GM04503 (cell line): ENCODE measurements around the gene SPDYE1.
A peak's percentile ranks its signal among the peaks of the same experiment; 100 is the strongest.

Experiments used
- DNase-seq: peaks from one replicate; pipeline ENCODE4 v3.0.0-alpha.2; 2012; ENCODE audit warnings: low read depth

SPDYE1 gene

DNA sequence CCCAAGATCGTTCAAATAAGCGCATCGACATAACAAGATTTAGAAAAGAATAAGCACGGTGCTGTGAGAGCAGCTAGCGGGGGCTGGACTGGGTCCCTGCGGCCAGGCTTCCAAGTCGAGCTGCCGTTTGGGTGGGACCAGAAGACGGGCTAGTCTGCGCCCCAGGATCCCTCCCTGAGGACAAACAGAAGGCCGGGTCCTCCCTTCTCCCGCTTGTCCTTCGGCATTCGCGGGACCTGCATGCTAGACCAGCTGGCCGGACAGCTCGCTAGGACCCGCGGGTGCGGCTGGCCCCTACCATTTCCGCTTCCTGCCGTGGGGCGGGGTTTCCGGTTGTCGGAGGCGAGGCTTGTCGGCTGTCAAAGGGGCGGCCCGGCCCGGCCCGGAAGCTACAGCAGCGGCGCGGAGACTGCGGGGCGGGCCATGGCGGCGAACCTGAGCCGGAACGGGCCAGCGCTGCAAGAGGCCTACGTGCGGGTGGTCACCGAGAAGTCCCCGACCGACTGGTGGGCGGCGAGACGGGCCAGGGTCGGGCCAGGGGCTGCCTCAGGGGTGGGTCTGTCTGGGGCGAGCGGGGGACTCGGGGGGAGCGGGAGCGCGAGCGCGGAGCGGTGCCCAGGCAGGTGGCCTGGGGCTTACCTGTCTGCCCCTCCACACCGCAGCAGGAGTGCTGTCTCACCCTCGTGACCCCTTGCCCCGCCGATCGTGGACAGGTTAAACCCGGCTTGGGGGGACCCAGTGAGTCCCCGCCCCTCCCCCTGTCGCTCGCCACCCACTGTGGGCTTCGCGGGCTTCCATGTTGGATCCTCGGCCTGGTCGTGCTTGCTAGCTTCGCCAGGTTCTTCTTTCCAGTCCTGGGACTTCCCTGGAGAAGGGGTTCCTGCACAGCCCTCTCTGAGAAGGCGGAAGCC lies 46.9 kb downstream of the SPDYE1 start, which contains the start of gene DBNL:
Gene DBNL, plus strand, starts transcription at position 388 of the 911 bp plus-strand sequence. Its CDS starts 36 bp downstream, at position 424.
- DNase-seq, result peak; percentile 30

DNA sequence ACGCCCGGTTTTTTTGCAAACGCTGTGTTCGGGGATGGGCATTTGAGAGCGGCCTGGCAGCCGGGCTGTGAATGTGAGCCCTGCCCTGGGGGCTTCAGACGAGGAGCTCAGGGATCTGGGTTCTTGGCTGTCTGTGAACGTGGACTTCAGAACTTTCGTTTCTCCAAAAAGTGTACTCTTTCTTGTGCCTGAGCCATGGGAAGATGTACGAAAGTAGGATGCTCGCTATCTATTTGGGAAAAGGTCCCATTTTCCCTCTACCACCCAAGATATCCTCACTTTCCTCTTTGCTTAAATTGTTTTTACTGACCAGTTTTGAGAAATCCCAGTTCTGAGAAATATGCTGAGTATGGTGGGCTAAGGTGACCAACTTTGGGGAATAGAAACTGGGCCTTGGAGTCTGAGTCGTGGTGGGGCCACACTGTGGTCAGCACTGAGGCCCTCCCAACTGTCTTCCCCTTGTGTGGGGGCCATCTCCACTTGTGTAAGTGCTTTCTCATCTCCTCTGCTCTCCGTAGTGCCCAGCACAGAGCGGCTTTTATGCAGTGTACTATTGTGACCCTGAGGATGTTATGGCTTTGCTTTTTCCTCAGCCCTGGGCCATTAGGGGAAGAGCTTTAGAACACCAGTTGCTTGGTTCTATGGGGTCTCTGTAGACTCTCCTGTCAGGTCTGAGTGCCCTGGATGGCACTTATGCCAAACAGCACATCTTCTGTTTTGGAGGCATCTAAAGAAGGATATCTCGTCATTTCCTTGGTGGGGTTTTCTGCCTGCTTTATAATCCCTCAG lies 47.7 kb downstream of the SPDYE1 start:
- DNase-seq, result no peak

DNA sequence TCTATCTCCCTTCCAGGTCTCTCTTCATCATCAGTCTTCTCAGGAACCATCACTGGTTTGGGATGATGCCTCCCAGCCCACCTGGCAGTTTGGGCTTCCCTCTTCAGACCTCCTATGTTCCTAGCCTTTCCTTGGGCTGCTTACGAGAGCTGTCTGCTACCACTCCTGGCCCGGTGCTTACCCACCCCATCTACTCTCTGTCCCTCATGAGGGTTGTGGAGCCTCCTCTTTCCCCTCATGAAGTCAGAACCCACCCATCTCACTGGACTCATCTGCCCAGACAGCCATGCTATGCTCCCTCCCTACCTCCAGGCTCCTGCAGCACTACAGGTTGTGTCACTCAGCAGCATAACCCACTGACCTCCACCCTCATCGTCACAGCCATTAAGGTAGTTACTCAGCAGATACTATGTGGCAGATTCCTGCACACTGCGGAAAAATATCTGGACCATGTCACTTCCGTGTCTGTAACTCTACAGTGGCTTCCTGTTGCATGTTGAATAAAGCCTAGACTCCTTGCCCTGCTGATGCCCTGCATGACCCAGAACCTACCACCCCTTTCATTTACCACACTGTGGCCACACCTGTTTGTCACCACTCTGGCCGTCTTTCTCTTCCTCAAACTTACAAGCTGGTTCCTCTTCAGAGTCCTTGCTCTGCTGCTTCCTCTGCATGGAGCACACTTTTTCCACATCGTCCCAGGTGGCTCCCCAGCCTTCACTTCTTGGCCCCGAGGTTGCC lies 48.8 kb downstream of the SPDYE1 start:
- DNase-seq, result no peak

DNA sequence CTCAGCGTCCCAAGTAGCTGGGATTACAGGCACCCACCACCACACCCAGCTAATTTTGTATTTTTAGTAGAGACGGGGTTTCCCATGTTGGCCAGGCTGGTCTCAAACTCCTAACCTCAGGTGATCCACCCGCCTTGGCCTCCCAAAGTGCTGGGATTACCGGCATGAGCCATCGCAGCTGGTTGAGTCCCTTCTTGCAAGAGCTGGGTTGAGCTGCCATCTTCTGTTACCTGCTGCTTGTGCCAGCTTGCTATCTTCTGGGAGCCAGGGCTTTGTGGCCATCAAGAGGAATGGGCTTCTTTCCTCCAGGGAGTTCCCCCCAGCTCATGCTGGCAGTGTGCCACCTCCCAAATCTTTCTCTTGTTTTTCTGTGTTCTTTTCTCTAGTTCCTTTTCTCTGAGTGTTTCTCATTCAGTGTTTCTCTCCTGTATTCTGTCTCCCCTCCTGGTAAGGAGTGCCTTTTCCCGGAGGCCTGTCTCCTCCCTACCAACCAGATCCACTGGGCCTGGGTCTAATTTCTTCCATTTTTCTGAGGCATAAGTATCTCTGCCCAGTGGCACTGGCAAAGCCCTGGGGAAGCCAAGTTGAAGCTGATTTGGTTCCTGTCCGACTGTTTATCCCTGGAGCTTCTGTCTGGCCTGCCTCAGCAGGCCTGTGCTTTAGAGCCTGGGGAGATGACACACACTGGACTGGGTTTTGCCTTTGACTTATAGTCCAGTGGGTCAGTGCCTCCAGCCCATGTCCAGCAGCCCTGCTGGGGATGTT lies 50.5 kb downstream of the SPDYE1 start:
- no peak for DNase-seq

DNA sequence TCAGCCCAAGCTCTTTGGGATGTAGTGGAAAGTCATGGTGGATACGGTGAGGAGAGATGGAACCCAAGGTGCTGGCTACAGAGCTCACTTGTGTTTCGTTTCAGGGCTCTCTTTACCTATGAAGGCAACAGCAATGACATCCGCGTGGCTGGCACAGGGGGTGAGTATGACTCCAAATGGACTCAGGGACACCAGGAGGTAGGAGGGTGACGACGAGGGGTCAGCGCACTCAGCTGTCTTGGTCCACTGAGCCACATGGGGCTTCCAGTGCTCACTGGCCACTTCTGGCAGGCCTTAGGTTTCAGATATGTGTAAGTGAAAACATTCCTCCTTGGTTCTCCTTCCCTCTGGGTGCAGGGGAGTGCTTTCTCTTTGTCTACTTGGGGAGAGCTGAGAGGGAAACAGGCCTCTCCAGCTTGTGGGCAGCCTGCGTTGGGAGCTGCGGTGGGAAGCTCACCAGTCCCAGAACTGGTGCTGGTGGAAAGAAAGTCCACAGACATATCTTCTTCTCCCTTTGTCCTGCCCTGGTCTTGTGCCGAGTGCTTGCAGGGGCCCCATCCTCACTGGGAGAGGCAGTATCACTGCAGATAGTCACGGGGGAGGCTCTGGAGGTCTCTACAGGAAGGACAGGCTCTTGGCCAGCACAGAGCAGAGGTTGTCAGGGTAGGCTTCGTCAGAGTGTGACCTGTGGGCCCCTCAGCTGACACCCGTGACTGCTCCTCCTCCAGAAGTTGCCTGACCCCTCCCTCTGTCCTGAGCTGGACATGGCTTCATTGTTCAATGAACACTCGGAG lies 52.6 kb downstream of the SPDYE1 start:
- DNase-seq, result no peak

DNA sequence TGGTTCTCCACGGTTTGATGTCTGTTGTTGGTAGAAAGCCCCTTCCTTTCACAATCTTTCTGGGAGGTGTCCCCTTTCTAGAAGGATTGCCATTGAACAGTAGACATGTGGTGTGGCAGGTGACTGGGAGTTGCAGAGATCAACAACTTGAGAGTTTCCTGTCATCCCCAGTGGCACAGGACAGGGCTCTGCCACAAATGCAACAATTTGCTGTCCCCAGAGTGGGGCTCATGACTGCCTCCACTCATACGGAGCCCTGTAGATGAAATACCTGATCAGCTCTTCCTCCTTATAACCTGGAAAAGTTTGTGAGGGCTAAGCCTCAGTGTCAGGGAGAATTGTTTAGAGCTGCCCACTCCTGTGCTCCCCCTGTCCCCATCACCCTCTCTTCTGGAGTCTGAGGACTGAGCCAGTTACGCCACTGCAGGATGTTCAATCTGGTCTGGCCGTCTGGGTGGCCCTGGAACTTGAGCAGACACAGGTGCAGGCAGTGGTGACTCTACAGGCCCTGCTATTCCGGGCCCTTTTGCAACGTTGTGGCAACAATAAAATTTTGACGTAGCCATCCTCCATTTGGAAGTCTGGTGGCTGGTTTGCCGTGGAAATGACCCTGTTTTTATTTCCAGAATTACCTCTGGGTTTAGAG lies 53.3 kb downstream of the SPDYE1 start:
- no peak for DNase-seq

DNA sequence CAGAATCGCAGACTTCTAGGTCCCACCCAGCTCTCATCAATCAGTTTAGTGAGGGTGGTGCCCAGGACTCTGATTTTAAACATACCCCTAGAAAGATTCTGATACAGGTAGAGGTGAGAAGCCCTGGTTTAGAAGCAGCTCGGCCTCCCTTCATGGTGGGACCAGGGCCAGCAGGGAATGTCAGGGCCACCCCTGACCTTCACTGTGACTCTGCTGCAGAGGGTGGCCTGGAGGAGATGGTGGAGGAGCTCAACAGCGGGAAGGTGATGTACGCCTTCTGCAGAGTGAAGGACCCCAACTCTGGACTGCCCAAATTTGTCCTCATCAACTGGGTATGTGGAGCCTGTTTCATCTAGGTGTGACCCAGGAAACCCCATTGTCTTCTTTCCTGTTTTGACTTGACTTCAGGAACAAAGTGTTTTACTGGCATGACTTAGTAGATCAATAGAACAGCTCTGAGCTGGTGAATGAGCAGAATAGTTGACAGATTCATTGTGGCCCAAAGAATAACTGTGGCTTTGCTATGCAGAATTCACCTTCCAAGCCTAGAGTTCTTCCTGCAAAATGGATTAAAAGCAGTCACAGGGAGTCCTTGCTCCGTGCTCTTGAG lies 54.0 kb downstream of the SPDYE1 start:
- DNase-seq, result no peak

DNA sequence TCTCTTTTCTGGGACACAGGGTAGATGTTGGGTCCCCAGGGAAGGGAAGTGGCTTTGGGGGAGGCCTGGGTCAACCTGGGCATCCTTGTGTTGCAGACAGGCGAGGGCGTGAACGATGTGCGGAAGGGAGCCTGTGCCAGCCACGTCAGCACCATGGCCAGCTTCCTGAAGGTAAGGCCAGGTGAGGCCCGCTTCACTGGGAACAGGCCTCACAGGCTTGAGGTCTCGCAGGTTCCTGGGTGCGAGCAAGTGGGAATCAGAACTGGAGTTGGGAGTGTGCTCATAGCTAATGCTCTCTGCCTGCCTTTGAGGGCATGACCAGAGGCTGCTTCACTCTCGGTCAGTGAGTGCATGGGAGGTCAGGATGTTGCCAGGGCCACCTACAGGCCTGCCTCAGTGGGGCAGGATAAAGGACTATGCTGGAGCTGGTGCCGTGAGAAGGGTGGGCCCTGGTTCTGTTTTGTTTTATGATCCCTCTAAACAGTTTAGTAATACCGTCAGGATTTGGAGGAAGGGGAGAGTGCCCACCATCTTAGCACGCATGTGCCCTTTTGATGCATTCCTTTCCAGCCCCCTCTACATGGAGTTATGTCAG lies 55.2 kb downstream of the SPDYE1 start:
- DNase-seq, result no peak

DNA sequence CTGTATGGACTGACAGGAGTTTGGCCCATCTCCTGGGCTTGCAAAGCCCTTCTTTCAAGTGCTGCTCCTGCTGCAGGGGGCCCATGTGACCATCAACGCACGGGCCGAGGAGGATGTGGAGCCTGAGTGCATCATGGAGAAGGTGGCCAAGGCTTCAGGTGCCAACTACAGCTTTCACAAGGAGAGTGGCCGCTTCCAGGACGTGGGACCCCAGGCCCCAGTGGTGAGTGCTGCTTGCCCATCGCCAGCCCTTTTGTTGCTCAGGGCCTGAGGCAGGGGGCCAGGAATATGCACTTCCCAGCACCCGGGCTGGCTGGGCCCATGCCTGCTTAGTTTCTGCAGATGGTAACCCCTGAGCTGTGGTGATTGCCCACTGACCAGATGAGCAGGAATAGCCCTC lies 59.0 kb downstream of the SPDYE1 start:
- no peak for DNase-seq

DNA sequence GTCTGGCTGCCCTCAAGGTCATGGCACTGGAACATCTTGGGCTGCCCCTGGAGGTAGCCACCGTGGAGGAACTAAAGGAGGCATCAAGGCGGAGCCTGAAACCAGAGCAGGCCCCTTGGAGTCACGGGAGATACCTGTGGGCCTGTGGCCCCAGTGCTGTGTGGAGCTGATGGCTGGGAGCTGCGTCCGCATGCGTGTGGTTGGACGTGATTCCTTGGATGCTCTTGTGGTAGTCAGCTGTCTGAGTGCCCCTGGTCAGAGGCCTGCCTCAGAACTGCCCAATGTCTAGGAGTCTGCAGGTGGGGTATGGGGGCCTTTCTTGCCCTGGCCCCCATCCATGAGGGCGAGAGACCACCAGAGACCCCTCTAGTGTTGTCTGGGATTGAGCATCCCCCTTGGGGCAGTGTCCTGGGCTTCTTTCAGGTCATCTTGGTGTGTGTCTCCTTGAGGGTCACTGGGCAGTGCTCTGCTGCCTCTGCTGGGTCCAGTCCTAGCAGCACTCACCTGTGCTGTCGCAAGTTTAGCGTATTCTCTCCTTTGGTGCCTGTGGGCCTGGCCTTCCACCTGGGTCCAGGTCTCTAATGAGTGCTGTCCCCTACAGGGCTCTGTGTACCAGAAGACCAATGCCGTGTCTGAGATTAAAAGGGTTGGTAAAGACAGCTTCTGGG lies 59.6 kb downstream of the SPDYE1 start:
- DNase-seq, result no peak

DNA sequence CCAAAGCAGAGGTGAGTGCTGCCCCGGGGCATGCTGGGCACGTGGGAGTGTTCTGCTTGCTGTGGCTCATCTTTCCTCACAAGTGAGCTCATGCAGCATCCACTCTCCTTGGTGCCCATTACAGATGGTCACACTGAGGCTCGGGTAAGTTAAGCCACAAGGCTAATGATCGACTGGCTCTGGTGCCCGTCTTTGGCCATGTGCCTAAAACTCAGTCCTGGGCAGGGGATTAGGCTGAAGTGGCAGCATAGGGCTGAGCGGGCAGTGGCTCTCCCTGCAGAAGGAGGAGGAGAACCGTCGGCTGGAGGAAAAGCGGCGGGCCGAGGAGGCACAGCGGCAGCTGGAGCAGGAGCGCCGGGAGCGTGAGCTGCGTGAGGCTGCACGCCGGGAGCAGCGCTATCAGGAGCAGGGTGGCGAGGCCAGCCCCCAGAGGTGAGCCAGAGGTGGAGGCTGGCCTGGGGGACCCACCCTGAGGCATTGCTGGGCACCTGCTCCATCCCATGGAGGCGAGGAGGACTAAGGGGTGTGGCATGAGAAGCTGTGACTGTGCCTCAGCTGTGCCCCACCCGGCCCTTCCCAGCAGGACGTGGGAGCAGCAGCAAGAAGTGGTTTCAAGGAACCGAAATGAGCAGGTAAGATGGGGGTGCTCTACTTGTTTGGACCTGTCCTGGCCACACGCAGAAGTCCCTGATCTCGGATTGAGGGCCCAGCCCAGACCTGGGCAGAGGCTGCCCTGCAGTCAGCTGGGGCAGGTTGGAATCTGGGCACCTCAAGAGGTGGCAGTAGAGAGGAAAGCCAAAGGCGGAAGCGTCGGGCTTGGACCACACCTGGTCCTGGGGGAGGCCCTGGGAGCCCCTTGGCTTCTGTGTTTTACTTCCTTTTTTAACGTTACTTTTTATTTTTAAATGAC lies 60.4 kb downstream of the SPDYE1 start:
- DNase-seq, result no peak

DNA sequence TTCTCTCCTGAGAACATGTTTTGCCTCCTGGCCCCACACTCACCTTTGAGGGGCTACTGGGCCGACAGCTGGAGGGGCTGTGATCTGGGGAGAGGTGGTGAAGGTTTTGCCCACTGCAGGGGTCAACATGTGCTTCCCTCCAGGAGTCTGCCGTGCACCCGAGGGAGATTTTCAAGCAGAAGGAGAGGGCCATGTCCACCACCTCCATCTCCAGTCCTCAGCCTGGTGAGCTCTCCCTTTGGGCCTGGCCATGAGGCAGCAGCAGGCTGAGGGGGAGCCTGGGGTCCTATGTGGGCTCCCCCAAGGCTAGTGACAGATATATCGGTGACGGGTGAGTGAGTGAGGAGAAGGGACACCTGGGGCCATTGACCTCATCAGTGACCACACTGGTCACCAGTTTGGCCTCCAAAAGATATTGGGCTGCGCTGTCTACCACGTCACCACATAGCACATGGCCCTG lies 61.1 kb downstream of the SPDYE1 start:
- DNase-seq, result no peak

DNA sequence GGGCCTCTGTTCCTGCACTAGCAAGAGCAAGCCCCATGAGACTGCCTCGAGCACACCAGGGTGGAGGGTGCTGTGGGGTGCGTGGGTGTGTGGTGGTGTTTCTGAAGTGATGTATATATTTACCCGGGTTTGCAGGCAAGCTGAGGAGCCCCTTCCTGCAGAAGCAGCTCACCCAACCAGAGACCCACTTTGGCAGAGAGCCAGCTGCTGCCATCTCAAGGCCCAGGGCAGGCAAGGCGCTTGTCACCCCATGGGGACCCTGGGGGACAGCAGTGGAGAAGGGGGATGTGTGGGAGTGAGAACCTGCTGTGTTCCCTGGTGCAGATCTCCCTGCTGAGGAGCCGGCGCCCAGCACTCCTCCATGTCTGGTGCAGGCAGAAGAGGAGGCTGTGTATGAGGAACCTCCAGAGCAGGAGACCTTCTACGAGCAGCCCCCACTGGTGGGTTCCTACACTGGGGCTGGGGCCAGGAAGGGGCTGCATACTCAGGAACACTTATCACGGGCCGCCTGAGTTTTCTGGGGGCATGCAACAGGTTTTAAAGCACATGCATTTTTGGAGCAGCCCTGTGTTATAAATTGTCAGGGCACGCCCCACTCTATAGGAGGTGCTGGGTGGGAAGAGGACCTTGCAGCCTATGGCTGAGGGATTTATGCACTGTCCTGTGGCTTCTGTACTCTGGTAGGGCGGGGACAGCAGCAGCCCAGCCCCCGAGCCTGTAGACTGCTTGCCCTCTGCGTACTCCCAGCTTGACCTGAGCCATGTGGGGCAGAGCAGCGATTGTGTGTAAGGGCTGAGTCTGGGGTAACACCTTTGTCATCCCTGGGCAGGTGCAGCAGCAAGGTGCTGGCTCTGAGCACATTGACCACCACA lies 61.8 kb downstream of the SPDYE1 start:
- DNase-seq, result no peak
